Calu3 (cell line): Measurements from ENCODE around the gene NGF. TPM values are rescaled to one million over a fixed set of nuclear protein-coding genes. Genes with fewer than 3 reads are reported as not detected.

Source experiments
- BruUV-seq: library from RNA; stranded (reverse); fragments of 400-500 nt; replicated peaks from 2 replicates; lab custom pipeline; 2021; lab: Mats Ljungman, UMichigan
- CTCF ChIA-PET: fragments of 300-600 bp; sonication (Branson Sonifier 250); formaldehyde crosslinking; loops from one replicate; lab custom pipeline; 2022; ENCODE audit warnings: antibody characterized with exemption; lab: Charles Lee
- DNase-seq: peaks from one replicate; pipeline ENCODE4 v3.0.0; 2022
- H3K27ac Mint-ChIP-seq: one replicate; pipeline ENCODE4 v1.8.0; 2022; ENCODE audit warnings: mixed read lengths; ENCODE audit not compliant: unreplicated experiment
- H3K27me3 Mint-ChIP-seq: one replicate; pipeline ENCODE4 v1.8.0; 2022; ENCODE audit warnings: mixed read lengths; ENCODE audit not compliant: unreplicated experiment
- H3K36me3 Mint-ChIP-seq: one replicate; pipeline ENCODE4 v1.8.0; 2022; ENCODE audit warnings: mild to moderate bottlenecking, moderate library complexity, mixed read lengths; ENCODE audit not compliant: insufficient read depth, unreplicated experiment
- H3K4me1 Mint-ChIP-seq: one replicate; pipeline ENCODE4 v1.8.0; 2022; ENCODE audit warnings: mild to moderate bottlenecking, low read depth, mixed read lengths; ENCODE audit not compliant: unreplicated experiment
- H3K4me3 Mint-ChIP-seq: one replicate; pipeline ENCODE4 v1.8.0; 2022; ENCODE audit warnings: mild to moderate bottlenecking, low read depth, moderate library complexity, mixed read lengths; ENCODE audit not compliant: unreplicated experiment
- H3K9me3 Mint-ChIP-seq: one replicate; pipeline ENCODE4 v1.8.0; 2022; ENCODE audit warnings: low read depth, mixed read lengths; ENCODE audit not compliant: unreplicated experiment
- intact Hi-C: fragments of 100-400 bp; cut with micrococcal nuclease; formaldehyde crosslinking; loops from one replicate; pipeline ENCODE4 v1.10.0; 2022; ENCODE audit not compliant: unreplicated experiment
- total RNA-seq: library from RNA; stranded (reverse); gene quantifications from 2 replicates; pipeline ENCODE4 v1.2.3, GENCODE V29; 2022
- TF ChIP-seq, protein P1 (sequence below): fragments of 200-600 bp; IDR thresholded peaks from one replicate; pipeline ENCODE4 v1.8.0; 2022; ENCODE audit warnings: antibody characterized with exemption; ENCODE audit not compliant: unreplicated experiment

Gene NGF
- total RNA-seq, 1 experiment from 2014 or later = not detected

DNA sequence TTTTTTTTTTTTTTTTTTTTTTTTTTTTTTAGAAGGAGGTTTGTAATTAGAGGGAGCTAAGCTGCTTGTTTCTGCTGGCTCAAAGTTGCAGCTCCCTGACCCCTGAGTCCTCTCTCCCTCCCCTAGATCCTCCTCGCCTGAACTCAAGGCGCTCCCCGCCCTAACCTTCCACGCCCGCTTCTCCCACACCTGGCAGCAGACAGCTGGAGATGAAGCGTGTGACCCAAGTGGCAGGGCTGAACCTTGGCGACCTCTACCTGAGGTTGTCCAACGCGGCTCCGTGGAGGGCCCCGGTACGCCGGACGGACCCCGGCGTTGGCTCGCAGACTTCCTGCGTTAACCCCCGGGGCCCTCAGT lies 795 bp downstream of the NGF start:
- Mint-ChIP-seq H3K27ac (no peak overlapping the region), H3K27me3 (peaks cover 72% of the 10 kb centered on the region), H3K9me3 (no peaks in the 10 kb centered on the region), H3K4me1 (no peaks in the 10 kb centered on the region), H3K36me3 (no peaks in the 10 kb centered on the region), H3K4me3 (no peak overlapping the region)
- no TSS peak for BruUV-seq
- TF ChIP-seq, protein P1, sequence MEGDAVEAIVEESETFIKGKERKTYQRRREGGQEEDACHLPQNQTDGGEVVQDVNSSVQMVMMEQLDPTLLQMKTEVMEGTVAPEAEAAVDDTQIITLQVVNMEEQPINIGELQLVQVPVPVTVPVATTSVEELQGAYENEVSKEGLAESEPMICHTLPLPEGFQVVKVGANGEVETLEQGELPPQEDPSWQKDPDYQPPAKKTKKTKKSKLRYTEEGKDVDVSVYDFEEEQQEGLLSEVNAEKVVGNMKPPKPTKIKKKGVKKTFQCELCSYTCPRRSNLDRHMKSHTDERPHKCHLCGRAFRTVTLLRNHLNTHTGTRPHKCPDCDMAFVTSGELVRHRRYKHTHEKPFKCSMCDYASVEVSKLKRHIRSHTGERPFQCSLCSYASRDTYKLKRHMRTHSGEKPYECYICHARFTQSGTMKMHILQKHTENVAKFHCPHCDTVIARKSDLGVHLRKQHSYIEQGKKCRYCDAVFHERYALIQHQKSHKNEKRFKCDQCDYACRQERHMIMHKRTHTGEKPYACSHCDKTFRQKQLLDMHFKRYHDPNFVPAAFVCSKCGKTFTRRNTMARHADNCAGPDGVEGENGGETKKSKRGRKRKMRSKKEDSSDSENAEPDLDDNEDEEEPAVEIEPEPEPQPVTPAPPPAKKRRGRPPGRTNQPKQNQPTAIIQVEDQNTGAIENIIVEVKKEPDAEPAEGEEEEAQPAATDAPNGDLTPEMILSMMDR = no peak
- intact Hi-C loops = no loop called here
- DNase-seq = no peak
- CTCF ChIA-PET = no interaction called here

DNA sequence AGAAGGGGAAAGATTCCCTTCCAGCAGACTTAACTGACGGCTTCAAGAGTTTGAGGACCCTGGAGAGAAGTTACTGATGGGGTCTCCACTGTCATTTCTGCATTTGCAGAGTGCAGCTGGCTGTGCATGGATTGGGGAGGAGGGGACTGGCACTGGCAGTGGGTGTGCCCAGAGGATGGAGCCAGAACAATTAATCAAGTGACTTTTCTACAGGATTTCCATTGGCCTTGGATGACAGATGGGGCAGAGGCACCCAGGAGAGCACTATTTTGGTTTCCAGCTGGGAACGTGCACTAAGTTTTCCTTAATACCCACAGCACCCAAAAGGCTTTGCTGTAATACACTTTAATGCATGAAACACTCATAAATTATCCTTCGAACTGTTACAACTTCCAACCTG lies 1.3 kb downstream of the NGF start:
- Mint-ChIP-seq H3K27me3 (peaks cover 72% of the 10 kb centered on the region), H3K27ac (no peak overlapping the region)
- BruUV-seq = no TSS peak

DNA sequence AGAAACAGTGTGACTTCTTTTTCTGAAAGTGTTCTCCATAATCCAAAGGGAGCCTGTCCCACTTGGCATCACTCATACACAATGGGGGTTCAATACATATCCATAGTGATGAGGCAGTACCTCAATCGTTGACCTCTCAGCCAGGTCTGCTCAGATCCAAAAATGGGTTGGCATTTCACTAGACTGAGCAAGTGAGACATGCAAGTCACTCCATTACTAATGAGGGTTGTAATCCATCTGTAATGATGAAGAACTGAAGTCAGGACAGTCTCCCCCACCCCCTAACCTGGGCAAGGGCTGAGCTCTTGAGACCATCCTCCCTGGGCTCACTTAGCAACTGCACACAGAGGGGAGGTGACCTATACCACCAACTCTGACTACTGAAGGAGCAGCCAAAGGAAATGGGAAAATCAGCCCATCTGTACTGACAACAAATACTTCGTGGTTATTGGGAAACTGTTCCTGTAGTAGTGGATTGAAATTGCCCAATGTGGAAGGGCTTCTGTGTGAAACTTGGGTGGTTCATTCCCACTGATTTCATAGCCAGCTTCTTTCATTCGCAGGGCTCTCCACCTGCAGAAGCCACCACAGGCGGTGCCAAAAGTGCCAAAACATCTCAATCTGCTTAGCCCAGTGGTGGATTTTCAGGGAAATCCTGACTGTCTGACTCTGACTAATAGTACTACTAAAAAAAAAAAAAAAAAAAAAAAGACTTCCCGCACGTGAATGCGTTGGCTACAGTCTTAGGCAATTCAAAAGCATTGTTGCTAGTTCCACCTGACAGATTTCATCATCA lies 5.0 kb downstream of the NGF start:
- Mint-ChIP-seq H3K27me3 (peaks cover 56% of the 10 kb centered on the region), H3K27ac (no peak overlapping the region), H3K36me3 (no peaks in the 10 kb centered on the region), H3K4me3 (no peak overlapping the region), H3K9me3 (no peaks in the 10 kb centered on the region), H3K4me1 (no peaks in the 10 kb centered on the region)
- no peak for DNase-seq
- BruUV-seq = no TSS peak
- intact Hi-C loops = no loop called here
- CTCF ChIA-PET = interaction anchor here (1.0 kb wide), 1 partner anchor 19 kb away, joined by 3 read pairs; no protein-coding TSS in a partner anchor
- TF ChIP-seq, protein P1 = no peak

More for the DNA sequence above, 1.3 kb downstream of the NGF start:
- Mint-ChIP-seq H3K4me1 (no peaks in the 10 kb centered on the region), H3K9me3 (no peaks in the 10 kb centered on the region), H3K36me3 (no peaks in the 10 kb centered on the region), H3K4me3 (no peak overlapping the region)
- CTCF ChIA-PET = no interaction called here
- TF ChIP-seq, protein P1 = no peak
- intact Hi-C loops = no loop called here
- DNase-seq = no peak

DNA sequence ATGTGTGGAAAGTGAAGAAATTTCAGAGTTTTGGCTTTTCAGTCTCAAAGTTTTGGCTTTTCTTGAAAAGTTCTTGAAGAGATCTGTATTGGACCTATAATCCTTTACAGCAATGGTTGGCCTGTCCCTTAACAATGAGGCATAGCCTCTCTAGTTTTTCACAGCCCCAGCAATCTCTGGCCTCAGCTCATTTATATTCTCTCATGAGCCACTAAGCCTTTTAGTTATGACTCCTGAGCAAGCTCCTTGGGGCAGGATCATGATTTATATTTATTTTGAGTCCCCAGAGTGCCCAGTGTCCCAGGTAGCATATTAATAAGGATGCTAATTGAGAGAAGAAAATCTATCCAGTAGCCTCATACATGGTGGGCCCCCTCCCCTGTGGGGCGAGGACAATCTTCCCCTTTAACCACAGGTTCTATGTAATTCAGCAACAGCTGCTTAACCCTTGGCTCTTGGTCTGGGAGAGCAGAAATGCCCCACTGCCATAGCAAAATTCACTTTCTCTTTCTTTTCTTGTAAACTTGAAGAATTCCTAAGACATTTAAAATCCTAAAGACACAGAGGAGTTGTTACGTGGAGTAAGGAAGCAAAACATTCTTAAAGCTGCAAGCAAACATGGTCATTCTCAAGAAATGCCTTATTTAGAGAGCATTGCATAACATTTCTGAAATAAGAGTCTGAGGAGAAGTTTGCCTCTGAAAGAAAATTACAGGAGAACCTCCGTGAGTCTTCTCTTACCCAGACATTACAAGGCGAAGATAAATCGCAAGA lies 6.3 kb downstream of the NGF start:
- DNase-seq = no peak
- intact Hi-C loops = no loop called here
- no TSS peak for BruUV-seq
- Mint-ChIP-seq H3K36me3 (no peaks in the 10 kb centered on the region), H3K9me3 (no peaks in the 10 kb centered on the region), H3K4me1 (no peaks in the 10 kb centered on the region), H3K27me3 (peaks cover 68% of the 10 kb centered on the region), H3K4me3 (no peak overlapping the region), H3K27ac (no peak overlapping the region)
- TF ChIP-seq, protein P1 = no peak
- CTCF ChIA-PET = no interaction called here
